WI38 (cell line): ENCODE data around the gene UBE2E2.

Experiments
- H3K4me3 ChIP-seq: 2 replicates; pipeline ENCODE4 v1.5.1; 2011; ENCODE audit warnings: low read depth, mild to moderate bottlenecking, control low read depth, low read length
- CTCF ChIP-seq: IDR thresholded peaks from 2 replicates; pipeline ENCODE4 v1.5.1; 2012; ENCODE audit warnings: low read depth, mild to moderate bottlenecking, control low read depth, low read length

The UBE2E2 gene

DNA sequence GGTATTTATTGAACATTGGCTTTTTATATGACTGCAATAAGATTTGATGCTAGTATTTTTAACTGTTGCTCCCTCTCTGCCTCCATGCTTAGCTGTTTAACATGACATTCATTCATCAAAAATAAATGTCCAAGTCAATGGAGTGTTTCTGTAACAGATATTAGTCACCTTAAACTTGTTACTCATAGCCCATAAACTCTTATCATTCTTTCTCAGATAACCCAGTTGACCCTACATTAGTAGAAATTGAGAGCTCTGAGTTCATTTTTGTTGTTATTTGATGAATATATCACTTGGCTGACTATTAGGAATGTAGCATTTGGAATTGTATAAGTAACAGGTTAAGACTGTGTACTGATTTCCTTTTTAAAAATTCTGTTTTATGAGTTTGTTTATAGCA, 201.1 kb downstream of the UBE2E2 start:
- no peak for TF ChIP-seq CTCF
- no peak overlapping the region for H3K4me3 ChIP-seq

GRCh38 chr3:23405081-23405480, 202.0 kb downstream of the UBE2E2 start:
- no peak overlapping the region for H3K4me3 ChIP-seq
- TF ChIP-seq CTCF: no peak

DNA sequence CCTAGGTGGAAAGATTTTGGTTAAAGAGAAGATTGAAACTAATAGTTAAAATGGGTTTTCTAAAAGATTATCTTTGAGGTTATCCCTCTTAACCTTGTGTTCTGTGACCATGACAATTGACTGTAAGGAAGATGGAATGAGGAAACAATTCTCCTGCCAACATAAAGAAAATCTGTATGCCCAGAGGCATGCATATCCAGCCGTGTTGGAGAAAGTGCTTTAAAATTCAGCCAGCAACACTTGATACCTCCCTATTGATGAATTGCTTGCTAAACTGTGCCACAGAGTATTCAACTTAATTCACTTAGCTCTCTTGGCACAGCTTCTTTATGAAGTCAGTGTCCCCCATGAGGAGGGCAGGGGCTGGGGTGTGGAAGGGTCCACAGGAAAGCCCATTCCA, 203.5 kb downstream of the UBE2E2 start:
- no peak for TF ChIP-seq CTCF
- H3K4me3 ChIP-seq: no peak overlapping the region

GRCh38 chr3:23418026-23418425, 214.9 kb downstream of the UBE2E2 start:
- H3K4me3 ChIP-seq: no peak overlapping the region
- TF ChIP-seq CTCF: no peak

GRCh38 chr3:23421811-23422516, 218.8 kb downstream of the UBE2E2 start:
- H3K4me3 ChIP-seq: no peak overlapping the region
- no peak for TF ChIP-seq CTCF

DNA sequence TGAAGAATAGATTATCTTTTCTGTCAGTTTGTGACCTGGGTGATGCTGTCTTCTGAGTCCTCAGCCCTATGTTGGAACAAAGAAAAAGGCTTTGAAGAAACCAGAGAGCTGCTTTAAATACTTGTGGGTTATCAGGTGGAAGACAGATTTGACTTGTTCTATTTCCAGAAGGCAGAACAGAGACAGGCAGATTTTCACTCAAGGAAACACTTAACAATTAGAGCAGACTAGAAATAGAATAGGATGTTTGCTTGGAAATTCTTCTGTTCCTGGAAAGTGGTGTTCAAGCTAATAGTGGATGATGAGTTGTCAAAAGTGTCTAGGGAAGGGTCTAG, 219.4 kb downstream of the UBE2E2 start:
- H3K4me3 ChIP-seq: no peak overlapping the region

GRCh38 chr3:23425410-23425809, 222.3 kb downstream of the UBE2E2 start:
- H3K4me3 ChIP-seq: no peak overlapping the region
- no peak for TF ChIP-seq CTCF

More for the DNA sequence above, 219.4 kb downstream of the UBE2E2 start:
- no peak for TF ChIP-seq CTCF
